Neuron (in vitro differentiated cells): Measurements from ENCODE around the gene CDC6.

Experiments
- H2AFZ ChIP-seq: one replicate; pipeline ENCODE4 v1.6.1; 2013; ENCODE audit warnings: low read depth, mild to moderate bottlenecking, inconsistent platforms, low read length, moderate library complexity
- H3K27me3 ChIP-seq: one replicate; pipeline ENCODE4 v1.6.1; 2013; ENCODE audit warnings: low read length; ENCODE audit not compliant: insufficient read depth
- H3K36me3 ChIP-seq: one replicate; pipeline ENCODE4 v1.6.1; 2013; ENCODE audit warnings: low read length; ENCODE audit not compliant: insufficient read depth
- H3K4me1 ChIP-seq: one replicate; pipeline ENCODE4 v1.6.1; 2013; ENCODE audit warnings: low read length; ENCODE audit not compliant: insufficient read depth
- H3K4me3 ChIP-seq: 2 replicates; pipeline ENCODE4 v1.5.1; 2013; ENCODE audit warnings: mild to moderate bottlenecking, low read length, moderate library complexity
- H3K9me3 ChIP-seq: one replicate; pipeline ENCODE4 v1.6.1; 2013; ENCODE audit warnings: low read length

Gene CDC6

GRCh38 chr17:40326832-40327199 lies 39.1 kb downstream of the CDC6 start:
- peaks cover 3% of the 10 kb centered on the region for H3K36me3 ChIP-seq
- no peaks in the 10 kb centered on the region for H3K27me3 ChIP-seq
- no peak overlapping the region for H3K4me3 ChIP-seq
- H3K4me1 ChIP-seq, result peaks cover 17% of the 10 kb centered on the region
- no peak overlapping the region for H2AFZ ChIP-seq
- no peaks in the 10 kb centered on the region for H3K9me3 ChIP-seq

GRCh38 chr17:40327244-40327729 lies 39.6 kb downstream of the CDC6 start:
- Histone ChIP-seq H3K9me3 (no peaks in the 10 kb centered on the region), H3K4me1 (peaks cover 12% of the 10 kb centered on the region), H3K27me3 (no peaks in the 10 kb centered on the region), H3K36me3 (peaks cover 3% of the 10 kb centered on the region), H3K4me3 (no peak overlapping the region), H2AFZ (no peak overlapping the region)

GRCh38 chr17:40327735-40328385 lies 40.2 kb downstream of the CDC6 start:
- no peak overlapping the region for H2AFZ ChIP-seq
- H3K27me3 ChIP-seq, result no peaks in the 10 kb centered on the region
- peaks cover 7% of the 10 kb centered on the region for H3K4me1 ChIP-seq
- H3K9me3 ChIP-seq, result no peaks in the 10 kb centered on the region
- H3K36me3 ChIP-seq, result peaks cover 3% of the 10 kb centered on the region
- H3K4me3 ChIP-seq, result no peak overlapping the region

DNA sequence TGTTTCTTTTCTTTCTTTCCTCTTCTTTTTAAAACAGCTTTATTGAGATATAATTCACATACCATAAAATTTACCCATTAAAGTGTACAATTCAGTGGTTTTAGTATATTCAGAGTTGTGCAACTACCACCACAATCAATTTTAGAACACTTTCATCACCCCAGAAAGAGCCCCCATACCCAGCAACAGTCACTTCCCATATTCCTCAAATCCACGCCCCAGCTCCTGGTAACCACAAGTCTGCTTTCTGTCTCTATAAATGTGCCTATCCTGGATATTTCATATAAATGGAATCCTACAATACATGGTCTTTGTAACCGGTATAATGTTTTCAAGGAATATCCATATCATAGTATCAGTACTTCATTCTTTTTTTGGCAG lies 40.7 kb downstream of the CDC6 start:
- Histone ChIP-seq H3K9me3 (no peaks in the 10 kb centered on the region), H3K27me3 (no peaks in the 10 kb centered on the region), H2AFZ (no peak overlapping the region), H3K36me3 (peaks cover 3% of the 10 kb centered on the region), H3K4me3 (no peak overlapping the region), H3K4me1 (peaks cover 1% of the 10 kb centered on the region)

- no peaks in the 10 kb centered on the region for H3K4me1 ChIP-seq
- no peak overlapping the region for H3K4me3 ChIP-seq
- no peaks in the 10 kb centered on the region for H3K27me3 ChIP-seq
- peaks cover 3% of the 10 kb centered on the region for H3K36me3 ChIP-seq
- H3K9me3 ChIP-seq, result no peaks in the 10 kb centered on the region
- no peak overlapping the region for H2AFZ ChIP-seq
Observed at GRCh38 chr17:40329839-40330794, 42.4 kb downstream of the CDC6 start.

DNA sequence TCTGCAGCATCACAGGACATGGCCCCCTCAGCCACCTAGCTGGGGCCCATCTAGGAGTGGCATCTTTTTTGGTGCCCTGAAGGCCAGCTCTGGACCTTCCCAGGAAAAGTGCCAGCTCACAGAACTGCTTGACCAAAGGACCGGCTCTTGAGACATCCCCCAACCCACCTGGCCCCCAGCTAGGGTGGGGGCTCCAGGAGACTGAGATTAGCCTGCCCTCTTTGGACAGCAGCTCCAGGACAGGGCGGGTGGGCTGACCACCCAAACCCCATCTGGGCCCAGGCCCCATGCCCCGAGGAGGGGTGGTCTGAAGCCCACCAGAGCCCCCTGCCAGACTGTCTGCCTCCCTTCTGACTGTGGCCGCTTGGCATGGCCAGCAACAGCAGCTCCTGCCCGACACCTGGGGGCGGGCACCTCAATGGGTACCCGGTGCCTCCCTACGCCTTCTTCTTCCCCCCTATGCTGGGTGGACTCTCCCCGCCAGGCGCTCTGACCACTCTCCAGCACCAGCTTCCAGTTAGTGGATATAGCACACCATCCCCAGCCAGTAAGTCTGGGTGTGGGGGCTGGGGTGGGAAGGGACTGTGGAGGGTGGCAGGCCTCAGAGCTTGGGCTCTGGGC lies 43.3 kb downstream of the CDC6 start:
- no peaks in the 10 kb centered on the region for H3K27me3 ChIP-seq
- no peaks in the 10 kb centered on the region for H3K4me1 ChIP-seq
- no peaks in the 10 kb centered on the region for H3K9me3 ChIP-seq
- H3K4me3 ChIP-seq, result no peak overlapping the region
- H2AFZ ChIP-seq, result no peak overlapping the region
- H3K36me3 ChIP-seq, result peaks cover 3% of the 10 kb centered on the region

GRCh38 chr17:40331743-40332641 lies 44.3 kb downstream of the CDC6 start:
- Histone ChIP-seq H2AFZ (no peak overlapping the region), H3K4me1 (no peaks in the 10 kb centered on the region), H3K9me3 (no peaks in the 10 kb centered on the region), H3K36me3 (peaks cover 3% of the 10 kb centered on the region), H3K4me3 (no peak overlapping the region), H3K27me3 (no peaks in the 10 kb centered on the region)

DNA sequence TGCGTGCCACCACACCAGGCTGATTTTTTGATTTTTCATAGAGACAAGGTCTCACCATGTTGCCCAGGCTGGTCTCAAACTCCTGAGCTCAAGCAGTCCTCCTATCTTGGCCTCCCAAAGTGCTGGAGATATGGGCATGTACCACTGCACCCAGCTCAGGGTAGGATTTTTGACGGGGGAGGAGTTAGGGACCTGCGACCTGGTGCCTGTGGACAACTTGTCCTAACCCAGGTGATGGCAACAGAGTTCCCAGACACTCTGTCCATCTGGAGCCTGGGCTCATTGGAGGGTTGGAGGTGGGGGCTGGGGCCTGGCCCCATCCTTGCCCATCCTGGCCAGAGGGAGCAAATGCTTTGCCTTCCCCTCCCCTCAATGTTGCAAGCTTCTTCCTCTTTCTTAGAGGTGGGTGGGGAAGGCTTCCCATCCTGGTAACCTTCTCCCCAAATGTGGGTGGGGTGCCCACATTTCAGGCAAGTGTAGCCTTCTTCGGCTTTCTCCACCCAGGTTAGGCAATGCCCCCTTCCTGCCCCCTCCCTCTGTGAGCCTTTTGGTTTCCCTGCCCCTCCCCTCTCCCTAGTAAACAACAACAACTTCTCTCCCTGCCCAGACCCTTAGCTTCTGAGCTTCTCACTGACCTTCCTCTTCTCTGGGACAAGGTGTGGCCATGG lies 46.2 kb downstream of the CDC6 start:
- Histone ChIP-seq H3K9me3 (no peaks in the 10 kb centered on the region), H3K4me1 (no peaks in the 10 kb centered on the region), H2AFZ (no peak overlapping the region), H3K36me3 (peaks cover 3% of the 10 kb centered on the region), H3K27me3 (no peaks in the 10 kb centered on the region), H3K4me3 (no peak overlapping the region)

- H3K4me3 ChIP-seq, result no peak overlapping the region
- H2AFZ ChIP-seq, result no peak overlapping the region
- H3K36me3 ChIP-seq, result peaks cover 3% of the 10 kb centered on the region
- H3K9me3 ChIP-seq, result no peaks in the 10 kb centered on the region
- peaks cover under 1% of the 10 kb centered on the region for H3K4me1 ChIP-seq
- no peaks in the 10 kb centered on the region for H3K27me3 ChIP-seq
Observed at GRCh38 chr17:40335620-40336019, 47.9 kb downstream of the CDC6 start.

DNA sequence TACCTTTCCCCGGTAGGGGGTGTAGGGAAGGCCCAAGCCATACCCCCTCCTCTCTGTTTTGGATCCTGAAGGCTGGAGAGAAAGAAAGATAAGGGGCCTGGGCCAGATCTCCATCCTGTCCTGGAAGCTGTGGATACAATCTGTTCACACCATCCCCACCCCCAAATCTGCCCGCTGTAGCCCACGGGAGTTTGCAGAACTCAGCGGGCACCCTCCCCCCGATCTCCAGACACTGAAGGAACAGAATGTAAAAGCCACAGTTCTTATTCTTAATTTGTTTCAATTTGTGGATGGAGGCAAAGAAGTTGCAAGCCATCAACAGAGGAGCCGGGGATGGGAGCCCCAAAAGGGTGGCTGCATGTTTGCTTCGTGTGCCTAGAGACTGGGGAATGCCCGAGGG lies 49.7 kb downstream of the CDC6 start:
- Histone ChIP-seq H3K36me3 (no peaks in the 10 kb centered on the region), H2AFZ (no peak overlapping the region), H3K4me1 (peaks cover 6% of the 10 kb centered on the region), H3K9me3 (no peaks in the 10 kb centered on the region), H3K27me3 (no peaks in the 10 kb centered on the region), H3K4me3 (no peak overlapping the region)

GRCh38 chr17:40338058-40338457 lies 50.4 kb downstream of the CDC6 start:
- Histone ChIP-seq H3K27me3 (no peaks in the 10 kb centered on the region), H3K9me3 (no peaks in the 10 kb centered on the region), H3K4me1 (peaks cover 13% of the 10 kb centered on the region), H3K36me3 (no peaks in the 10 kb centered on the region), H3K4me3 (no peak overlapping the region), H2AFZ (no peak overlapping the region)
